ENCODE results near the gene IRAK2. TPM values are rescaled to one million over a fixed set of nuclear protein-coding genes. Genes with fewer than 3 reads are reported as not detected.

The IRAK2 gene
- total RNA-seq, 3 donors from 2014 or later (not counting 1 experiment from before 2014, with no cell fraction given) = 10.4 to 28.2 (median 10.9) TPM

- peak overlapping the region; percentile 77 for H3K27ac ChIP-seq (ENCODE audit: low read length)
These were observed 23.2 kb downstream of the IRAK2 start for GRCh38 chr3:10187944-10188343.

DNA sequence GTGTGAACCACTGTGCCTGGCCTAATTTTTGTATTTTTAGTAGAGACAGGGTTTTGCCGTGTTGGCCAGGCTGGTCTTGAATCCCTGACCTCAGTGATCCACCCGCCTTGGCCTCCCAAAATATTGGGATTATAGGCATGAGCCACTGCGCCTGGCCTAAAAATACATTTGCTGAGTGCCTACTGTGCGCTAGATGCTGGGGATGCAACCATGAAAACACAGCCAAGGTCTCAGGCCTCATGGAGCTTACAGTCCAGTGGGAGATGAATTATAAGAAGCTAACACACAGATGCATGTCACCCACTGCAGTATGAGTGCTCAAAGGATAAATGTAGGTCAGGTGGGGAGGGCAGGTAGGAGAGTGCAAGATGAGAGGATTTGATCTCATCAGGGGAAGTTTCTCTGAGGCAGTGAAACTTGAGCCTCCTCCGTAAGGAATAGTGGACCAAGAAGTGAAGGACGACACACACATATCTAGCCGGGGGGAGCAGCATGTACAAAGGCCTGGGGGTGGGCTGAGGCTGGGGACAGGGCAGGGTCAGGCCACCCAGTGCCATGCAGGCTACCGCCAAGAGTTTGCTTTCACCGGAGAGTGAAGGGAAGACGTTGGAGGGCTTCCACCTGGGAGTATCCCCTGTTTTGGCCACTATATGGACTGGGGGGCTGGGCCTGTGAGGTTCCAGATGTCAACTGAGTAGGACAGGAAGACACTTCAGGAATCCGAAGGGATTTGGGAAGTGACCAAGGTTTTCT is 24.3 kb downstream of the IRAK2 start:
- Mint-ChIP-seq H3K9me3 (no peaks in the 10 kb centered on the region), H3K4me3 (peak overlapping the region; percentile 85), H3K27ac (peak overlapping the region; percentile 99 to 100), H3K27me3 (ENCODE audit: low read depth in 2 of 2) (no peaks in the 10 kb centered on the region), H3K4me1 (peaks cover 83 to 86% of the 10 kb centered on the region in 2 donors), H3K36me3 (no peaks in the 10 kb centered on the region)
- H3K36me3 ChIP-seq (ENCODE audit: control insufficient read depth, insufficient read depth, low read length) = peaks cover 5% of the 10 kb centered on the region
- no peaks in the 10 kb centered on the region for H3K27me3 ChIP-seq (ENCODE audit: control insufficient read depth, insufficient read depth, low read length)
- intact Hi-C loops (cut with micrococcal nuclease) = loop anchor here (5.0 kb wide), 2 partner anchors 37 to 38 kb away; no protein-coding TSS in a partner anchor
- ATAC-seq (peak in 1 of 3 donors; percentile 2), DNase-seq (peak in 1 of 2 donors; percentile 39)
- no peak for TF ChIP-seq CTCF (IDR thresholded peaks at IDR 0.05)
- peak overlapping the region; percentile 78 for H3K27ac ChIP-seq (ENCODE audit: low read length)
- peaks cover 96% of the 10 kb centered on the region for H3K4me1 ChIP-seq (ENCODE audit: control insufficient read depth, insufficient read depth, low read length)
- H3K9me3 ChIP-seq (ENCODE audit: control insufficient read depth, insufficient read depth, low read length) = no peaks in the 10 kb centered on the region
- 66% methylated on average over 11 of the region's 11 CpGs for WGBS (ENCODE audit: insufficient coverage)
- H3K4me3 ChIP-seq (ENCODE audit: low read length) = no peak overlapping the region

More at GRCh38 chr3:10187944-10188343, 23.2 kb downstream of the IRAK2 start:
- Mint-ChIP-seq H3K9me3 (no peaks in the 10 kb centered on the region), H3K4me3 (peak overlapping the region; percentile 82), H3K27ac (peak overlapping the region; percentile 96 to 99), H3K27me3 (ENCODE audit: low read depth in 2 of 2) (no peaks in the 10 kb centered on the region), H3K4me1 (peaks cover 77 to 81% of the 10 kb centered on the region in 2 donors), H3K36me3 (no peaks in the 10 kb centered on the region)
- intact Hi-C loops (cut with micrococcal nuclease) = loop anchor here (5.0 kb wide), 2 partner anchors 36 to 39 kb away; no protein-coding TSS in a partner anchor
- DNase-seq = no peak
- Histone ChIP-seq H3K27me3 (ENCODE audit: control insufficient read depth, insufficient read depth, low read length) (no peaks in the 10 kb centered on the region), H3K36me3 (ENCODE audit: control insufficient read depth, insufficient read depth, low read length) (peaks cover 5% of the 10 kb centered on the region), H3K4me1 (ENCODE audit: control insufficient read depth, insufficient read depth, low read length) (peaks cover 96% of the 10 kb centered on the region), H3K9me3 (ENCODE audit: control insufficient read depth, insufficient read depth, low read length) (no peaks in the 10 kb centered on the region), H3K4me3 (ENCODE audit: low read length) (no peak overlapping the region)
- no peak for ATAC-seq
- no peak for TF ChIP-seq CTCF (IDR thresholded peaks at IDR 0.05)
- WGBS (ENCODE audit: insufficient coverage) = 89% methylated on average over 2 of the region's 2 CpGs

DNA sequence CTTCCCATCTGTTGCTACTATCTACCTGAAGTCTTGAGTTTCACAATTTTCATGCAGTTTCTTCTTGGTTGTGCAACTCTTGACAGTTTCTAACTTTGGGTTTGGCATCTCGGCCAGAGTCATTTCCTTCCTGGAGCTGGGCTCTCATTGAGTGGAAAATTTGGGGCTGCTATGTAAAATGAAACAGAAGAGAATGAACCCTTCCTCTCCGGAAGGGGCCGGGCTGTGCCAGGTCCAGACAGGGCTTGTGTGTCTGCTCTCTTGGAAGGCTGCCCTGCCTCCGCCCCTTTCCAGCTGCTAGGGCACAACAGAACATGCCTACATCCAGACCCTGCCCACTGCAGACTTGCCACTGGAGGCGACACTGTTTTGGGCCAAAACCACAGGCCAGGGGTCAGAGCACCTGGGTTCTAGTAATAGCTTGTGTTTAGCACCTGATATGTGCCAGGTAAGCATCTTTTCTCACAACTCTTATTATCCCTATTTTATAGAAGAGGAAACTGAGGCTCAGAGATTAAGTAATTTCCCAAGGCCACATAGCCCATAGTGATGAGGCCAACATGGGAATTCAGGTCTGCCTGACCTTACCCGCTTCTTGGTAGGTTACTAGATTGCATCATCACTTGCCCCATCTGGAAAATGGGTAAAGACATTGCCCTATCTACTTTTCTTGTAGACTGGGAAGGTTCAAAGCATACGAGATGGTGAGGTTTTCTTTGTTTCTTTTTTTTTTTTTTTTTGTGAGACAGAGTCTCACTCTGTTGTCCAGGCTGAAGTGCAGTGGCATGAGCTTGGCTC is 25.0 kb downstream of the IRAK2 start:
- Histone ChIP-seq H3K4me3 (ENCODE audit: low read length) (no peak overlapping the region), H3K27ac (ENCODE audit: low read length) (peak overlapping the region; percentile 78), H3K9me3 (ENCODE audit: control insufficient read depth, insufficient read depth, low read length) (no peaks in the 10 kb centered on the region), H3K36me3 (ENCODE audit: control insufficient read depth, insufficient read depth, low read length) (peaks cover 1% of the 10 kb centered on the region), H3K27me3 (ENCODE audit: control insufficient read depth, insufficient read depth, low read length) (no peaks in the 10 kb centered on the region), H3K4me1 (ENCODE audit: control insufficient read depth, insufficient read depth, low read length) (peaks cover 96% of the 10 kb centered on the region)
- no peaks in the 10 kb centered on the region for H3K9me3 Mint-ChIP-seq
- H3K27ac Mint-ChIP-seq = peak overlapping the region; percentile 99 to 100
- H3K27me3 Mint-ChIP-seq (ENCODE audit: low read depth in 2 of 2) = no peaks in the 10 kb centered on the region
- no peaks in the 10 kb centered on the region for H3K36me3 Mint-ChIP-seq
- TF ChIP-seq CTCF (IDR thresholded peaks at IDR 0.05) = no peak
- intact Hi-C loops (cut with micrococcal nuclease) = loop anchor here (5.0 kb wide), 3 partner anchors 37 to 53 kb away; no protein-coding TSS in a partner anchor
- 22% methylated on average over 7 of the region's 7 CpGs for WGBS (ENCODE audit: insufficient coverage)
- DNase-seq (peak; percentile 51 to 62), ATAC-seq (peak; percentile 37 to 67 (median 56))
- H3K4me1 Mint-ChIP-seq = peaks cover 86 to 88% of the 10 kb centered on the region in 2 donors
- peak overlapping the region; percentile 85 for H3K4me3 Mint-ChIP-seq

All from natural killer cell (primary cell).